Left hindlimb (tissue), 1 donor: ENCODE measurements around the gene TBC1D10A.

Experiments used
- DNase-seq: peaks from one replicate; pipeline ENCODE4 v3.0.0-alpha.2; 2018

TBC1D10A gene

GRCh38 chr22:30285176-30285845 is 41.4 kb downstream of the TBC1D10A start:
- DNase-seq = no peak

DNA sequence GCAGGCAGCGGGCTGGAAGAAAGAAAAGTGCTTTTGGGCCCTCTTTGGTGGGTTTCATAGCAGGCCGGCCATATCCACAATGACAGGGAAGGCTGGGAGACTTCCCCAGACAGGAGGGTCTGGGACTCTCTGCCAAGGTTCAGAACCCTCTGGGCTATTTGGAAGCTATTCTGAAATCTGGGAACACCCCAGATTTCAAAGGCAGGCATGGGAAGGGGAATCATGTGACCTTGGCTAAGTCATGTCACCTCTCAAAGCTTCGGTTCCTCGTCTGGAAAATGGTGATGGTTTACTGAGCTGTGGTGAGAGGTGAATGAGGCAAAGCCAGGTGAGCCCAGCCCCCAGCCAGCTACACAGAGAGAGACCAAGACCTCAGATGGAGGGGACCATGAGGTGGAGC is 42.1 kb downstream of the TBC1D10A start:
- DNase-seq = no peak

- DNase-seq = no peak
Observed at GRCh38 chr22:30284172-30284571, 42.6 kb downstream of the TBC1D10A start.

GRCh38 chr22:30283342-30283741 is 43.4 kb downstream of the TBC1D10A start:
- DNase-seq = no peak

- no peak for DNase-seq
Observed at GRCh38 chr22:30282616-30283046, 44.1 kb downstream of the TBC1D10A start.

GRCh38 chr22:30280505-30280904 is 46.2 kb downstream of the TBC1D10A start:
- DNase-seq = no peak

DNA sequence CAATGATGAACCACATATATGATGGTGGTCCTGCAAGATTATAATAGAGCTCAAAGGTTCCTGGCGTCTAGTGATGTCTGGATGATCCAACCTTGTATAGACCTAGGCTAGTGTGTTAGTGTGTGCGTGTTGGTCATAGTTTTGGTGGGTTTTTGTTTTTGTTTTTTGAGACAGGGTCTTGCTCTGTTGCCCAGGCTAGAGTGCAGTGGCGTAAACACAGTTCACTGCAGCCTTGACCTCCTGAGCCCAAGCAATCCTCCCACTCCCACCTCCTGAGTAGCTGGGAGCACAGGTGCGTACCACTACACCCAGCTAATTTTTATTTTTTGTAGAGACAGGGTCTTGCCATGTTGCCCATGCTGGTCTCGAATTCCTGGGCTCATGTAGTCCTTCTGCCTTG is 46.8 kb downstream of the TBC1D10A start:
- no peak for DNase-seq

- no peak for DNase-seq
Observed at GRCh38 chr22:30279046-30279788, 47.5 kb downstream of the TBC1D10A start.

DNA sequence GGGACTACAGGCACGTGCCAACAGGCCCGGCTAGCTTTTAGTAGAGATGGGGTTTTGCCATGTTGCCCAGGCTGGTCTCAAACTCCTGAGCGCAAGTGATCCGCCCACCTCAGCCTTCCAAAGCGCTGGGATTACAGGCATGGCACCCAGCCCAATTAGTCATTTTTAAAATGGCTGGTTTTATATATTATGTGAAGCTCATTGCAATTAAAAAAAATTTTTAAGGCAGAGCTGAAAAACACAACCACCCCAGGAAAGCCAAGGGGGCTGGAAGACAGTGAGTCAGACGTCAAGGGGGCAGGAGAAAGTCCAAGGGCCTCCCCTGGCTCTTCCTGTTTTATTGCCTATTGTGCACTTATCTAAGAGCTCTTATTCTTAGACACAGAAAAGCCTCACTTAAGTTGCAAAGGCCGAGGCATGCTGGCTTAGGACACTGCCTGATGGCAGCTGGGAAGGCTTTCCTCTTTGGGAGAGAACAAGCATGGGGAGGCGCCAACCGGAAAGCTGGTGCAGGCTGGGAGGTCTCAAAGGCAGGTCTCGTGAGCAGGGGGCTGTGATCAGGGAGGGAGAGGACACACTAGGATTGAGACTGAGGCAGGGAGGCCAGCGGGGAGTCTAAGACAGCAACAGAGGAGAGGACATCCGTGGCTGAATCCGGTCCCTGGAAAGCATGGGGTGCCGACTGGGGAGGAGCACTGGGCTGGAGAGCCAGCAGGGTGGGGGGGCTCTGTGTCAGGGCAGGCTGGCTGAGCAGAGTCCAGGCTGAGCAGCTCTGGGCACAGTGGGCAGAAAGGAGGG is 49.0 kb downstream of the TBC1D10A start:
- DNase-seq = no peak

DNA sequence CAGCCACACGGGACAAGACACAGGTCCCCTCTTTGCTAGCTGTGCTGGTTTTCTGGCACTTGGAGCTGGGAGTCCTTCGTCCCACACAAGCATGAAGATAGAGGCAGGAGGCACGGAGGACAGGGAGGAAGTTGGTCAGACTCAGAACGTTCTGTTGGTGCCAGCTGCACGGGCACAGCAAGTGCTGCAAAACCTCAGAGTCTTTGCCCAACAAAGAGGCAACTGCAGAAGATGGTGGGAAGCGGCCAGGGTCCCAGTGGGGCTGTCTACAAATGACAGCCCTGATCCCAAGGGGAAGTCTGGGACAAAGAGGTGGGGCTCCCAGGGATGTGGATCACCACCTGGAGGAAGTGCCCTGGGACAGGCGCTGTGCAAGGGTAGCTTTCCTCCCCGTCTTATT is 50.7 kb downstream of the TBC1D10A start:
- no peak for DNase-seq

- no peak for DNase-seq
Observed at GRCh38 chr22:30275625-30276024, 51.1 kb downstream of the TBC1D10A start.

- DNase-seq = no peak
Observed at GRCh38 chr22:30274437-30274812, 52.3 kb downstream of the TBC1D10A start.

- DNase-seq = no peak
Observed at GRCh38 chr22:30273711-30274436, 52.9 kb downstream of the TBC1D10A start.

- DNase-seq = no peak
Observed at GRCh38 chr22:30272781-30273601, 53.8 kb downstream of the TBC1D10A start.

DNA sequence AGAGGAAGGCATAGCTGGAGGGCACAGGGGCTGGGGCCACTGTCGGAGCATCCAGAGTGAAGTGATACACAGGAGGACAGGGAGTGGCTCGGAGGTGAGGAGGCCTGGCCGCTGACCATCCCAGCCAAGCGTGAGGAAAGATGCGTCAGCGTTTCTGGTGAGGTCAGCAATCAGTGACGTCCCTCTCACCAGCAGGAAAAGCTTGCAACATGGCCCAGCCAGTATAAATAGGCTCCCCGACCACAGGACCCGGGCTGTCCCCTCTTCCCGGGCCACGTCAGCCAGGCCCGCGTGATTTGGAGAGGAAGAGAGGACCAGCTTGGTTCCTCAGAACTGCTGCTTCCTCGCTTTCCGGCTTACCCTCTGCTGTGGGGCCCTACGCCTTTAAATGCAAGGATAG is 55.9 kb downstream of the TBC1D10A start:
- peak; percentile 65 for DNase-seq

DNA sequence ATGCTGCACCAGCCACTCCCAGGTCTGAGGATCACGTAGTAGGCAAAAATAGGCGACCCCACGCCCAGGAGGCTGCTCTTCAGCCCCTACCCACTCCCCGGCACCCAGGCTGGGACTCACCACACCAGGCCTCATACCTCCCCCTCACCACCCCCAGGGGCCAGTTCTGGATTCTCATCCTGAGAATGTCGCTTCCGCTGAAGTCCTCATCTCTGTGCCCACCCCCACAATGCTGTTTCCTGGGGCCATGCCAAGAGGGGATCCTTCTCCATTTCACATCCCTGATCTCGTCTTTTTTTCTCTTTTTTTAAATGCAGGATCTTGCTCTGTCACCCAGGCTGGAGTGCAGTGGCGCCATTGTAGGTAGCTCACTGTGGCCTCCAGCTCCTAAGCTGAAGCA is 58.4 kb downstream of the TBC1D10A start:
- DNase-seq = no peak

- DNase-seq = no peak
Observed at GRCh38 chr22:30267382-30268302, 59.1 kb downstream of the TBC1D10A start.

- no peak for DNase-seq
Observed at GRCh38 chr22:30266445-30267381, 60.0 kb downstream of the TBC1D10A start, which contains the start of gene OSM. OSM (minus strand) TSS chr22:30266851; CDS start chr22:30266799, 52 bp downstream.

- no peak for DNase-seq
Observed at GRCh38 chr22:30265823-30266444, 60.8 kb downstream of the TBC1D10A start.
